EL (cell line): ENCODE data around the gene SLC38A5.
"Not testable (repeated sequence)": the region's sequence is repeated elsewhere in the genome, so short reads cannot be mapped to it uniquely, and the experiment has no call there.

ENCODE experiments used
- DNase-seq: peaks from one replicate; pipeline ENCODE4 v3.0.0-alpha.2; 2016

SLC38A5 gene

DNA sequence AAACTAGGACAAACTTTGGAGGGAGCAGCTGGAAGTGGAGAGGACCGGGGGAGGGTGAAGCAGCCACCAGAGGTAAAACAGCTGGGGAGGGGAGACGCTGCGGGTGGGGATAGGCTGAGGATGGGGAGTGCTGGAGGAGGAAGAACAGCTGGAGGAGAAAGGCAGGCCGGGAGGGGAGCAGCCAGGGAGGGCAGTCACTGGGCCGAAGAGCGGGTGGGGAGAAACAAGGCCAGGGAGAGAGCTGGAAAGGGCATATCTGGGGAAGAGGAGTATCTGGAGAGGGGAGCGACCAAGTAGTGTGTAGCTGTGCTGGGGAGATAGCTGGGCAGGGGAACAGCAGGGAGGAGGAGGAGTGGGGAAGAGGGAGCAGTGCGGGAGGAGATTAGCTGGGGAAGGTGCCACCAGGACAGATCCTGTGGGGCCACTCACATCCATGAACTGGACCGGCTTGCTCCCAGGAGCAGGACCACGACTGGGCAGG is 2.7 kb downstream of the SLC38A5 start:
- DNase-seq = no peak

- DNase-seq = no peak
Observed at GRCh38 chrX:48466696-48467095, 3.4 kb downstream of the SLC38A5 start.

GRCh38 chrX:48465336-48465933 is 4.6 kb downstream of the SLC38A5 start:
- DNase-seq = peak; percentile 76

DNA sequence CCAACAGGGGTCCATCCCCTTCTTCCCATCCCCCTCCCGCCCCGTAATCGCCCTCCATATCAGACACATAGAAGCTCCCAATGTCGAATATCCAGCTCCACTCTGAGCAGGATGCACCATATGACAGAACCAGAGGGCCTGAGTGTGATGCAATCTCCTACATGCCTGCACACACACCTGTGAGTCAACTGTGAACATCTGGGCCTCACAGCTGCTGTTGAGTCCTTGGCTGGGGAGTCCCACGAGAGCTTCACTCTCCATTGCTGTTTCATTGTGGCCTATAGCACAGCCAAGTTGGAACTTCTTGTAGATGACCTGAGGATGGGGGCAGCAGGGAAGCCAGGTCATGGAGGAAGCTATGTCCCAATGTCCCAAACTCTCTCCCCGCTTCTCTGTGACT is 8.2 kb downstream of the SLC38A5 start:
- no peak for DNase-seq

DNA sequence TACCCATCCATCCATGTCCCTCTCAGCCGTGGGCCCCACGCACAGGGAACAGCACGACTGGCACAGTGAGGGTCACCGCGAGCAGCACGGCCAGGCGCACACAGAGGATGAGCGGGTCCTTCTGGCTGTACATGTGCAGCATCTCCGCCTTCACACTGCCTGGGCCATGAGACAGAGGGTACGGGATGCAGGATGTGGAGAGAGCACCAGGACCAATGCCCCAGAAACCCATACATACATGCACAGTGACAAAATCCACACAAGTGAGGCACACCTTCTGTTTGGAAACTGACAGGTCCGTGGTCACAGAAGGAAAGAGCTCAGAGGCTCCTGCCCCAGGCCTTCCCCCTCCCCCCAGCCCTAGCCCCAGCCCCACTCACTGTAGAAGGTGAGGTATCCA is 9.5 kb downstream of the SLC38A5 start:
- DNase-seq = no peak

GRCh38 chrX:48460031-48460430 is 10.0 kb downstream of the SLC38A5 start:
- no peak for DNase-seq

DNA sequence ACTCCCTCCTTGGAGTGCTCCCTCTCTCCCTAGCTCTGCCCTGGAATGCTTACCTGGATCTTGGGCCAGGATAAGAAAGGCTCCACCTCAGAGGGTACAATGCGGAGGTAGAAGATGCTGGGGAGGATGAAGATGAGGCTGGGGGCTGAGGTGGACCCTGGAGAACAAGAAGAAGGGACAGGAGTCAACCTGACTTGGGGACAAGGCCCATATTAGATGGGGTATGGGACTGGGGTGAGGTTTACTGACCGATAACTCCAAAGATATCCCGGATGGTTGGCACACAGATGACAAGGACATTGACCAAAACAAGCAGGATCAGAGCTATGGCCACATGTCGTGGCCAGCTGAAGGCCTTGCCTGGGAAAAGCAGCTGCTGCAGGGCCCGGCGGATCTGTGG is 10.6 kb downstream of the SLC38A5 start:
- no peak for DNase-seq

DNA sequence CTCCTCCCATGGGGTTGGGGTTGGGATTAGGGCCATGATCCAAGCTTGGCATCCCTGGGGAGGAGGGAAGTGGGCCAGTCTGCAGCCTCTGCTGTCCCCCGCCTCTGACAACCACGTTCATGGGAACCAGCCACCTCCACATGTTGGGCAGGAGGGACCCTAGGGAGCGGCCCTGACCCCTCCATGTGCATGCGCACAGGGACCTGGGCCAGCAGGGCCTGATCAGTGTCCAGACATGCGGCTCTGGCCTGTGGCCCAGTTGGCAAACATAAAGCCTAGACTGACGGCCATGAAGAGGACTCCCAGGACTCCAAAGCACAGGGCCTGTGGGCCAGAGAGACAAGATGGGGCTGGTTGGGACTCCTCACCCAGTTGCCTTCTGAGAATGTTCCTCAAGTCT is 11.3 kb downstream of the SLC38A5 start:
- DNase-seq = no peak

DNA sequence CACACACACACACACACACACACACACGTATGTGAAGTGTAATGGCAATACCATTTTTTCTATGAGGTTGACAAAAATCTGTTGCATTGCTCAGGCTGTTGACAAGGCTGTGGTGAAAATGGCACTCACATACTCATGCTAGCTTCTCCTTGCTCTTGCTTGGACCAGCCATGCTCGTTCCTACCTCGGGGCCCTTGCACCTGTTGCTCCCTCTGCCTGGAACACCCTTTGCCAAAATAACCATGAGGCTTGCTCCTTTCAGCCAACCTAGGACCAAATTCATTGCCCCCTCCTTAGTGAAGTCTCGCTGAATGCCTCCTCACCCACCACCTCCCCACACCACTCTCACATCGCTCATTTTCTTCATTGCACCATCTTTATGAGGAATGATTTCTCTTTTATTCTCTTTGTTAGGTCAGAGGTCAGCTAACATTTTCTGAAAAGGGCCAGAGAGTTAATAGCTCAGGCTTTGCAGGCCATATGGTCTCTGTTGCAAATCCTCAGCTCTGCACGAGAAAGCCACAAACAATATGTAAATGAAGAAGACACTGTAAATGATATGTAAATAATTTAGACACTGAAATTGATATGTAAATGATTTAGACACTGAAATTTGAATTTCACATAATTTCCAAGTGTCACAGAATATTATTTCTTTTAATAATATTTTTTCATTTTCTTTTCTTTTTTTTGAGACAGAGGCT is 13.3 kb downstream of the SLC38A5 start:
- no peak for DNase-seq

GRCh38 chrX:48451708-48452107 is 18.4 kb downstream of the SLC38A5 start:
- DNase-seq = no peak

GRCh38 chrX:48450076-48450475 is 20.0 kb downstream of the SLC38A5 start:
- DNase-seq = no peak

DNA sequence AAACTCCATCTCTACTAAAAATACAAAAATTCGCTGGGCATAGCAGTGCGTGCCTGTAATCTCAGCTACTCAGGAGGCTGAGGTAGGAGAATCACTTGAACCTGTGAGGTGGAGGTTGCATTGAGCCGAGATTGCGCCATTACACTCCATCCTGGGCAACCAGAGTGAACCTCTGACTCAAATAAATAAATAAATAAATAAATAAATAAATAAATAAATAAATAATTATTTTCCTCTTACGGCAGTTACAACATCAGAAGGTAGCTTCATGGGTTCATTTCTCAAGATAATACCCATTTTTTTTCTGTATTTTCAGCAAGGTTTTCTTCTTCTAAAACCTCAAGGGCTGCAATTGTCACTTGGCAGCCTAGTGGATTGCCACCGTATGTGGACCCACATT is 22.9 kb downstream of the SLC38A5 start:
- DNase-seq = not testable (repeated sequence)

- not testable (repeated sequence) for DNase-seq
Observed at GRCh38 chrX:48433713-48434112, 36.3 kb downstream of the SLC38A5 start.

DNA sequence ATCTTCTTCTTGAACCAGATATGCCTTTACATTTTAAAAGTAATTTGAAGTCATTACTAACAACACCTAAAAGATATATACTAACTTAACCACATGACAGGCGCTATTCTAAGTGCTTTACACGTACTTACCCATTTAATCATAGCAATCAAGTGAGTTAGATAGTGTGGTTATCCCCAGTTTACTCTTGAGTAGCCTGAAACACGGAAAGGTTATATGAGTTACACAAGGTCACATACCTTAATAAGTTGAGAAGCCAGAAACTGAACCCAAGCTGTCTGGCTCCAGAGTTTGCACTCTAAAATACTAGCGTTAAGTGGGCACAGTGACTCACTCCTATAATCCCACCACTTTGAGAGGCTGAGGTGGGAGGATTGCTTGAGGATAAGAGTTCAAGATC is 39.9 kb downstream of the SLC38A5 start:
- not testable (repeated sequence) for DNase-seq

GRCh38 chrX:48429606-48430005 is 40.5 kb downstream of the SLC38A5 start:
- DNase-seq = not testable (repeated sequence)

GRCh38 chrX:48427027-48427716 is 42.9 kb downstream of the SLC38A5 start:
- DNase-seq = not testable (repeated sequence)

DNA sequence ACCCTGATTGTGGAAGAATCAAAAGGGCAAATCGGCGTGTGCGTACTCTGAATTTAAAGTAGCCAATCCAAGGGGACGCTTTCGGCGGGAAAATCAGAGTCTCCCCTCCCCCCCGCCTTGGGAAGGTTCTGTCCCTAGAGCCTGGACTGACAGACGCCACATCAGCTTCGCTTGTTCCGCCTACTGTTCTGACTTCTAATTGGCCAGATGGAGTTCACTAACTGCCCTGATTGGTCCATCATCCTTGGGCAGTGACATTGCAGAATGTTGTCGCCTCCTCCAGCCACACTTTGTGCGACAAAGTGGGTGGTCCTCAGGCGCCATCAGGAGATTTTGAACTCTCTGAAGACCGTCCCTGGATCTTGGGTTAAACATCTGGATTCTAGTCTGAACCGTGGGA is 58.2 kb downstream of the SLC38A5 start, which contains the start of gene SSX4B:
Gene SSX4B (minus strand): TSS at position 101 of the 400 bp plus-strand sequence. CDS start 588 bp downstream, outside the sequence.
- not testable (repeated sequence) for DNase-seq
